Measurements from ENCODE around the gene ZEB1.

The ZEB1 gene

DNA sequence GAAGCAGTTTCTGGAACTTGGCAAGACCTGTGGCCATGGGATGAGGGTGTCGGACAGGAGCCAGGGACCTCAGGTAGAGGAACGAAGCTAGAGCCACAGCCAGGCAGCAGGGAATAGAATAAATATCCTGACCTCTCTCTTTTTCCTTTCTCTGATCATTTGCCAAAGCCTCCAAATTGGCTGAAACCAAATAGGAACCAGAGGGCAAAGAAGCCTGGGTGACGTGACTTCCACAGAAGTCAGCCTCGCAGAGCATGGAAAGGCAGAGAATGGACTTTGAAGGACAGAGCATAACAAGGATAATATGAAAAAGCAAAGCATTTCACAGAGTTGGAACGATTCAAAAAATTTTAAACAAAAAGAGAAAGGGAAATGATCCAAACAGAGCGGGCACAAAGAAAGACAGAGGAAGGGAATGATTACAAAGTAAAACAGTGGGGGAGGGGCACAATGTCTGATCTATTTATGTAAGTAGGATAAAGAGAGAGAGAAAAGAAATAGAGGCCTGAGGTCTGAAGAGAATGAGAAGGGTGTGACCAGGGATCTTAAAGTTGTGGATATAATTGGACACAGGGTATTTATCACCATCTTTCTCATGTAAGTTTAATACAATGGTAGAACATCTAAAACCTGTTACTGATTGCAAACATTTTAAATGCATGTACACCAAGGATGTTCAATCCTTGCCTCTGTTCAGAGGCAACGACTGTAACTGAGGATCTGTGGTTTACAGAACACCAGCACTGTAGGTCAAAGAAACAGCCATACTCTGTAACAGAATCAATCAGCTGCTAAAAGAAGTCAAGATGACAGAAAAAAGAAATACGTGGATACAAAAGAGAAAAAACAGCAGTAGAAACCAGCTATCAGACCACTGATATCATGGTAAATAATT is 4.5 kb upstream of the ZEB1 start:
- Histone ChIP-seq H3K4me3 (no peak overlapping the region), H3K9ac (ENCODE audit: insufficient read length) (no peak overlapping the region), H3K36me3 (ENCODE audit: insufficient read depth, low read length) (no peaks in the 10 kb centered on the region), H3K9me3 (ENCODE audit: low read depth, low read length) (no peaks in the 10 kb centered on the region), H3K27ac (no peak overlapping the region)
- DNase-seq (ENCODE audit: low read depth, low spot score): no peak
- TF ChIP-seq EZH2 (IDR thresholded peaks at IDR 0.05) (no peak), FOXP2 (optimal IDR thresholded peaks at IDR 0.05; ENCODE audit: control extremely low read depth, extremely low read length, insufficient read depth) (no peak), POLR2AphosphoS5 (IDR thresholded peaks at IDR 0.05; ENCODE audit: borderline replicate concordance, low read depth, low read length) (no peak)

DNA sequence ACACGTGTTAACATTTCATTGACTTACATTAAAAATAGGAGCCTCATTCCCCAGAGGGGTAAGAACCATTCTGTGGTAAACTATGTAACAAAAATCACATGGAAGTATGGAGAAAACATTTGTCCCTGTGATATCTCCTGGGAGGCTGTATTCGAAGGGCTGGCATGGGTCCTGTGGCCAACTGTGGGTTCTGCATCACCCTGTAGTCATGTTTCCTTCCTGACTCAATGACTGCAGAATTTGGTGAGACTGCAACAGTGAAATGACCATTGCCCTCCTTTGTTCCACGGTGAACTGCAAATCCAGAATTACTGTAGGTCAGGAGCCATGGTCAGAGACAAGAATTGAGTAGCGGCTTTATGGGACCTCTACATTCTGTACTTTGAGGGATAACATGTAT is 3.6 kb upstream of the ZEB1 start:
- TF ChIP-seq FOXP2 (optimal IDR thresholded peaks at IDR 0.05; ENCODE audit: control extremely low read depth, extremely low read length, insufficient read depth): no peak
- no peak for TF ChIP-seq EZH2 (IDR thresholded peaks at IDR 0.05)
- no peak for TF ChIP-seq POLR2AphosphoS5 (IDR thresholded peaks at IDR 0.05; ENCODE audit: borderline replicate concordance, low read depth, low read length)
- Histone ChIP-seq H3K27ac (no peak overlapping the region), H3K9ac (ENCODE audit: insufficient read length) (no peak overlapping the region), H3K4me3 (no peak overlapping the region), H3K9me3 (ENCODE audit: low read depth, low read length) (no peaks in the 10 kb centered on the region), H3K36me3 (ENCODE audit: insufficient read depth, low read length) (no peaks in the 10 kb centered on the region)
- DNase-seq (ENCODE audit: low read depth, low spot score): no peak

- H3K27ac ChIP-seq: no peak overlapping the region
- no peak for TF ChIP-seq EZH2 (IDR thresholded peaks at IDR 0.05)
- TF ChIP-seq FOXP2 (optimal IDR thresholded peaks at IDR 0.05; ENCODE audit: control extremely low read depth, extremely low read length, insufficient read depth): no peak
- no peak for TF ChIP-seq POLR2AphosphoS5 (IDR thresholded peaks at IDR 0.05; ENCODE audit: borderline replicate concordance, low read depth, low read length)
- no peak for DNase-seq (ENCODE audit: low read depth, low spot score)
- H3K4me3 ChIP-seq: no peak overlapping the region
- H3K9ac ChIP-seq (ENCODE audit: insufficient read length): no peak overlapping the region
- no peaks in the 10 kb centered on the region for H3K9me3 ChIP-seq (ENCODE audit: low read depth, low read length)
- H3K36me3 ChIP-seq (ENCODE audit: insufficient read depth, low read length): no peaks in the 10 kb centered on the region
These were observed 1.8 kb upstream of the ZEB1 start for GRCh38 chr10:31317171-31317570.

- TF ChIP-seq POLR2AphosphoS5 (IDR thresholded peaks at IDR 0.05; ENCODE audit: borderline replicate concordance, low read depth, low read length) (no peak), EZH2 (IDR thresholded peaks at IDR 0.05) (no peak), FOXP2 (optimal IDR thresholded peaks at IDR 0.05; ENCODE audit: control extremely low read depth, extremely low read length, insufficient read depth) (no peak)
- H3K9ac ChIP-seq (ENCODE audit: insufficient read length): no peak overlapping the region
- no peak overlapping the region for H3K27ac ChIP-seq
These were observed 1.2 kb upstream of the ZEB1 start for GRCh38 chr10:31317652-31318381.

GRCh38 chr10:31318382-31318853 is 598 bp upstream of the ZEB1 start:
- Histone ChIP-seq H3K9ac (ENCODE audit: insufficient read length) (peak overlapping the region; percentile 57), H3K36me3 (ENCODE audit: insufficient read depth, low read length) (no peaks in the 10 kb centered on the region), H3K4me3 (peak overlapping the region; percentile 84), H3K27ac (no peak overlapping the region), H3K9me3 (ENCODE audit: low read depth, low read length) (no peaks in the 10 kb centered on the region)
- no peak for TF ChIP-seq POLR2AphosphoS5 (IDR thresholded peaks at IDR 0.05; ENCODE audit: borderline replicate concordance, low read depth, low read length)
- no peak for TF ChIP-seq EZH2 (IDR thresholded peaks at IDR 0.05)
- no peak for TF ChIP-seq FOXP2 (optimal IDR thresholded peaks at IDR 0.05; ENCODE audit: control extremely low read depth, extremely low read length, insufficient read depth)
- DNase-seq (ENCODE audit: low read depth, low spot score): no peak

More at GRCh38 chr10:31317652-31318381, 1.2 kb upstream of the ZEB1 start:
- DNase-seq (ENCODE audit: low read depth, low spot score): no peak
- H3K4me3 ChIP-seq: peak overlapping the region; percentile 84
- no peaks in the 10 kb centered on the region for H3K9me3 ChIP-seq (ENCODE audit: low read depth, low read length)
- no peaks in the 10 kb centered on the region for H3K36me3 ChIP-seq (ENCODE audit: insufficient read depth, low read length)

DNA sequence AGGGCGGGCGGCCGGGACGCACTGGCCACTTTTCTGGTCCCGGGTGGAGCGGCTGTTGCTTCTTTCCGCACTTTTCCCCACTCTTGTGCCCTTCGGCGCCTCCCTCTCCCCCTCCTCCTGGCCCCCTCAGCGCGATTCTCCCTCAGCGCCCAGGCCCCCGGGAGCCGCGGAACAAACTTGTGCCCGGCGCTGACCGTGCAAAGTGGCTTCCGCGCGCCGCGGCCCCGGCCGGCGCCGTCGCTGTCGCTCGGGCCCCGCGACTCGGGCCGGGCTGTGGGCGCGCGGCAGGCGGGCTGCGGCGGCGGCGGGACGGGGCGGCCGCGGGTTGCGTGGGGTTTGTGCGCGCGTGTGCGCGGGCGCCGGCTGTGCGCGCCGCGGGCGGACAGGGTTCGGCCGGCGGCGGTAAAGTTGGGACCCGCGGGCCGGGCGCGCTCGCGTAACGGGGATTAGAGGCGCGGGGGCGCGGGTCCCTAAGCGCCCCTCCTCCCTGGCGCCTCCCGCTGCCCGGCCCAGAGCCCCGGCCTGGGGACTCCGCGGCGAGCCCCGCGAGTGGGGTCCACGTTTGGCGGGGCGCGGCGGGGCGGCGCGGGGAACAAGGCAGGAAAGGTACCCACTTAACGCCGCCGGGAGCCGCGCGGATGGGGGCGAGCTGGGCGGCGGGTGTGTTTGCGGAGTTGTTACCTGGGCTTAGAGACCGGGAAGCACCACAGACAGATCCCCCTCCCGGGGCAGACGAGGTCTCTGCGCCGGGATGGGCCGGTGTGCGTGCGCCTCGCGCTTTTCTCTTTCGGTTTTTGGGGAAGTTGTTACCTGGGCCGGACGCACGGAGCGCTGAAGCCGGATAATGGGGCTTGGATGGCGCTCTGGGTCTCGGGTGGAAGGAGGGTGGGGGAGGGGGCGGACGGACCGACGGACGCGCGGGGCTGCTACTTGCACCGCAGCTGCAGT is 860 bp downstream of the ZEB1 start:
- peak overlapping the region; percentile 41 for H3K9ac ChIP-seq (ENCODE audit: insufficient read length)

DNA sequence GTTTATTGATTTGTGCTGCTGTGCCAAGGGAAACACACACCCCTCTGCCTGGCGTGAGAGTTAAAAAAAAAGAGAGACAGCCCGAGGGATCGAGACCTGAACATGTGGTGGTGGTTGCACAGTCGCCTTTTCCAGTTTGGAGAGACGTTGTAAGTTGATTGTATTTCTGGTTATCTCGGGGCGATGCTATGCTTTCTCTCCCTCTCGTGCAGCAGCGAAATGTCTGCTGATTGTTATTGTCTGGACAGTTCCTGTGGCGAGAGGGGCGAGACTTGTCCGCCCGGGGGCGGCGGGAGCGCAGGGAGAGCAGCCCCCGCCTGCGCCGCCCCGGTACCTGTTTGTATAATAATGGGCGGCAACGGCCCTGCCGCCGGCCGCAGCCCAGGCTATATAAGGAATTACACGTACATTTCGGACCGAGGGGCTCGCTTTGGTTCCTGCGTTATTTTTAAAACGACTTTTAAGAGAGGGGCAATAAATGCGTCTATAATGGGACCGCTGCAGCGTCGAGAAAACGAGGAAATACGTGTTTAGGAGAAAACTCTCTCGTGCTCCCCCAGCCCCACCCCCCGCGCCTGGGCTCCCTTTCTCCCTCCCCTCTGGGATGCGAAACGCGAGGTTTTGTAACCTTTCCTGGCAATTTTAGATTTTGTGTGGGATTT is 1.7 kb downstream of the ZEB1 start:
- no peak for TF ChIP-seq EZH2 (IDR thresholded peaks at IDR 0.05)
- no peak for TF ChIP-seq POLR2AphosphoS5 (IDR thresholded peaks at IDR 0.05; ENCODE audit: borderline replicate concordance, low read depth, low read length)
- no peak for TF ChIP-seq FOXP2 (optimal IDR thresholded peaks at IDR 0.05; ENCODE audit: control extremely low read depth, extremely low read length, insufficient read depth)
- DNase-seq (ENCODE audit: low read depth, low spot score): no peak
- H3K4me3 ChIP-seq: peak overlapping the region; percentile 80
- no peaks in the 10 kb centered on the region for H3K9me3 ChIP-seq (ENCODE audit: low read depth, low read length)
- no peaks in the 10 kb centered on the region for H3K36me3 ChIP-seq (ENCODE audit: insufficient read depth, low read length)
- H3K27ac ChIP-seq: no peak overlapping the region
- H3K9ac ChIP-seq (ENCODE audit: insufficient read length): no peak overlapping the region

More for the DNA sequence above, 860 bp downstream of the ZEB1 start:
- no peaks in the 10 kb centered on the region for H3K36me3 ChIP-seq (ENCODE audit: insufficient read depth, low read length)
- no peaks in the 10 kb centered on the region for H3K9me3 ChIP-seq (ENCODE audit: low read depth, low read length)
- peak overlapping the region; percentile 80 for H3K4me3 ChIP-seq
- no peak for TF ChIP-seq EZH2 (IDR thresholded peaks at IDR 0.05)
- TF ChIP-seq POLR2AphosphoS5 (IDR thresholded peaks at IDR 0.05; ENCODE audit: borderline replicate concordance, low read depth, low read length): no peak
- no peak for DNase-seq (ENCODE audit: low read depth, low spot score)
- no peak overlapping the region for H3K27ac ChIP-seq
